Dermis microvascular lymphatic vessel endothelial cell (primary cell): Measurements from ENCODE around the gene PKP1. TPM values are rescaled to one million over a fixed set of nuclear protein-coding genes. Genes with fewer than 3 reads are reported as not detected.

Experiments used
- DNase-seq, 2 donors: peaks; one replicate each; pipeline versions ENCODE4 v3.0.0 to v3.0.0-alpha.2; 2010; ENCODE audit warnings: low read depth in 2 of 2
- total RNA-seq: library from RNA; depleted of rRNA; stranded (reverse); fragments of >200 nt; gene quantifications from 2 replicates; pipeline ENCODE4 v1.2.1, GENCODE V29; 2014

The PKP1 gene
- total RNA-seq, 1 donor from 2014 or later: under 0.01 TPM

DNA sequence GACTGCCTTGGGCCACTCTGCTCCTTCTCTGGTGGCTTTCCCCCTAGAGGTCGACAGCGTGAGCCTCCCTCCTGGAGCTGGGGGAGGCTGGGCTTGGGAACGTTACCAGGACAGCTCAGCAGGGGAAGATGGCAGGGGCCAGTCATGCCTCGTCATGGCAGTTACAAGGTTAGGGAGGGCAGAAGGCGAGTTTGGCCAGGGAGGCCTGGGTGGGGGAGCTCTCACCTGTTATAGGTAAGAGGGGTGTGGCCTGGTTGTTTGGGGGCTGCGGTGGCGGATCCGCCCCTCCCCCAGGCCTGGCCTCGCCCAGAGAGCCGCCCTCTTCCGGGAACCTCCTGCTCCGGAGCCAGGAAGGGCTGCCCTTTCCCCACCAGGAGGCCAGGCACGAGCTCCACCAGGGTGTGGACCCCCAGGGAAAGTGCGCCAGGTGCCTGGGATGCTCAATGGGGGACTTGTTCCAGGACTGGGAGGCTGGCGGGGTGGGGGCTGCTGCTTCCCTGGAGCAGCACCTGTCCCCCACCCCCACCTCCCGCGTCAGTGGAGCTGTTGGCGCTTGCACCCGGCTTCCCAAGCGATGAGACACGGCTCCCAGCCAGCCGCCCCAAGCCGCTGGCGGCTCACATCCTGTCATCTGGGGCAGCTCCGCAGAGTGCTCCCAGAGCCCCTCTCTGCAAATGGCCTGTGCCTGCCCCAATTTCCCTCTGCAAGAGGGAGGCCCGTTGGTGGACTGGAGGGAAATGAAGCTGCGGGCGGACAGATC lies 23.6 kb upstream of the PKP1 start:
- no peak for DNase-seq

DNA sequence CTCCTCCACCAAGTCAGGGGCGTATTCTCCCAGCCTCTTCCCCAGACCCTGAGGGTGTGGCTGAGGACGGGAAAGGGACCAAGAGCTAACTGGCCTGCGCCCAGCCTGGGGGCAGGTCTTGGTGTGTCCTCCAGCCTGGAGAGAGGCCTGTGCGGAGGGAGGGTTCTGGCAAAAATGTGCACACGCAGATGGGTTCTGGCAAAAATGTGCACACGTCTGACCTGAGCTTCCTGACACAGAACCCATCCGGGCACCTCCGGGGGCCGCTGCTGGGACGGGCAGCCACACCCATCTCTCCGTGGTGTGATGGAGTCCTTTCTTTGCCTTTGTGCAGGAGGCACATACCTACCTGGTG lies 23.1 kb upstream of the PKP1 start:
- no peak for DNase-seq

DNA sequence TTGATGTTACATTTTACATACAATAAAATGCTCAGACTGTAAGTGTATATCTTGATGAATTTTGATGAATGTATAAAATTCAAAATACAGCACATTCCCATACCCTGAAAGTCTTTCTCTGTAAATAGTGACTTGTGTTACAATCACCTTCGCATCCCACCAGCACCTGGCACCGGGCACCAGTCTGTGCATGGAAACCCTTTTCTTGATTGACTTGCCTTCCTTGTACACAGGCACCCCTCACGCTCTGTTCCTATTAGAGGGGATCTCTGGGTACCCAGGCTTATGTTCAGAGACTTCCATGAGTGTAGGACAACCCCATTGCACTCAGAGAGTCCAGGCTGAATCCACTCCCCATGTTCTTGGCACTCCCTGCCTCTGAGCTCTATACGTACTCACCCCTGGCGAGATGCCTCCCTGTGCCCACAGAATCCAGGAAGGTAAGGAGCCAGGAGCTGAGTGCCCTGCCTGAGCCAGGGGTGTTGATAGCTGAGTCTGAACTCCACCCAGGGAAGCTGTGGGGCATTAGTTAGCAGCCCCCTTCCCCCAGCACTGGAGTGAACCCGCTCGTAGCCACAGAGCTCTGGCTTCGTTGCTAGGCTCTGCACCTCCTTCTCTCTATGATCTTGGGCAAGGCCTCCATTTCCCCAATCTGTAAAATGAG lies 22.5 kb upstream of the PKP1 start:
- no peak for DNase-seq

DNA sequence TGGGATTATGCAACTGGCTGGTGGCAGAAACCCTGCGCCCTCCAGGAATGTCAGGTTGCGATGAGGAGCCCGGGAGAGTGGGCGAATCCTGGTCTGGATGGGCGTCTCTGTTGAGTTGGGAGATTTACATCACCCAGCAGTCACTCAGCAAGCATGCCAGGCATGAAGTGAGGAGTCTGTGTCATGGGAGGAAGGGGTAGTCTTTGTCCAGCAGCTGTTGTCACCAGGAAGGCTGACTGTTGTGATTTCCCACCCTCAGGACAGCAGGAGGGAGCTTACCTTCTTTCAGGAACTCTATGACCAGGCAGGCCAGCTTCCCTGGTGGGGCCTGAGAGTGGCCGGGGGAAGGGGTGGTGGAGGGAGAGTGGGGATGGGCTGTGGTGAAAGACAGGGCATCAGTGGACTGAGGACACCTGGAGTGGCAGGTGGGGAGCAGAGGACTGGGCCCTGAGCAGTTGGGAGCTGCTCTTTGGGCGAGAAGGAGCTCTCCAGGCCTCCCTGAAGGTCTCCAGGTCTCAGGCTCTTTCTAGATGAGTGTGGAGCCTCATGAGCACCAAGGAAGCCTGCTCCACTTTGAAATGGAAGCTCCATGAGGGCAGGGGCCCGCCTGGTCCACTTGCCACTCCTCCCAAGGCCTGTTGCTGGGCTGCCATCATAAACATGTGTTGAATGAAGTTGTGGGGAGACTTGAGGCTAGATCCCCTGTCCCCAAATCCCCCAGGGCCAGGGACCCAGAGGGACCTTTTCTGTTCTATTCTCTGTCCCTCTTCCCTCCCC lies 21.3 kb upstream of the PKP1 start:
- DNase-seq: no peak

DNA sequence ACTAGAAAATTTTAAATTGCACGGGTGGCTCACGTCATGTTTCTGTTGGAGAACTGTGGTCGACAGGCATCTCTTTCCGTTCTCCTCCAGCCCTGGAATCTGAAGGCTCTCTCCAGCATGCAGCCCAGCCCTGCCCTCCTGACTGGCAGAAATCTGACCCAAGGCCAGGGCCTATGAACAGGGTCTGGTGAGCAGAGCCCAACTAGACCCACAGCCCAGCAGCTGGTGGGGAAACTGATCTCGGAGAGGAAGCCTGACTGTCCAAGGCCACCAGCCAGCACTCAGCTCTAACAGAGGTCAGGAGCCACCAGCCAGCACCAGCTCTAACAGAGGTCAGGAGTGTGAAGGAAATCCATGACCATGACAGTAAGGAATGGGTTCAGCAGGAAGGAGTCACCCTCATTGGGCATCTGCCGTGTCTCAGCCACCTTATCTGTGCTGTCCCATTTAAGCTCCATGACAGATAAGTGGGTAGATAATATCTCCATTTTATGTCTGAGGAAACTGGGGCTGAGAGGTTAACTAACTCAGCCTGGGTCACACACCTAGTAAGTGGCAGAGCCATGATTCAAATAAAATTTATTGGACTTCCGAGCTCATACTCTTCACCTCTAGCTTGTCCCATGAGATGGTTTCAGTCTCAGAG lies 20.2 kb upstream of the PKP1 start:
- no peak for DNase-seq

DNA sequence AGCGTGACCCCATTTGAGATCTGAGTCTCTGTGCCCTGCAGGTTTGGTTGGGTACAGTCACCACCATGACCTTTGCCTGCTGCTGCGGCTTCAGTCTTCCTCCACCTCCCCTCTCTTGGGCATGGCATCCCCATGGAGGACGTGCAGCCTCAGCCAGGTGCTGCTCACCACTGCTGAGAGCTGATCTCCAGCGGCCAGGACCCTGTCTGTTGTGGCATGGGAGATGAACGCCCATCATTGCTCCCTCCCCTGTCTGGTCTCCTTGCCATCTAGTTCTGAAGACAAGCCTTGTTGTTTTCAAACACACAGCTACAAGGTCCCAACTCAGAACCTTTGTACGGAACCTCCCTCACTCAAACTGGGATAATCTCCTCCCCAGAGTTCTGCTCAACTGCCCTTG lies 19.2 kb upstream of the PKP1 start:
- DNase-seq: no peak

DNA sequence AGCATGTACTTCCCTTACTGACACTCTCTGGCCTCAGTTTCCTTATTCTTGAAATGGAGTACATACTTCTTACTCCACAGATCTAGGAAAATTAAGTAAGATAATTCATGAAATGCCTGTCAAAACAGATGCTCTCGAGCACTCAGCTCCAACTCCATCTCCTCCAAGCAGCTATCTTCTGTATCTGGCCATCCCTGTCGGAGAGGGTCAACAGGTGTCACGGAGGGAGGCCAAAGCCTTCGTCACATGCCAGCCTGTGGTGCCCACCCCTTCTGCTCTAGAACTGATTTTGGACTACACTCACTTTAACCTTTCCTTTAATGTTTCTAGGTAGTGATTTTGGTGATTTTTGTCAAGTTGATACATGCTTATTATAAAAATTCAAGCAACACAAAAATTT lies 18.8 kb upstream of the PKP1 start:
- no peak for DNase-seq

DNA sequence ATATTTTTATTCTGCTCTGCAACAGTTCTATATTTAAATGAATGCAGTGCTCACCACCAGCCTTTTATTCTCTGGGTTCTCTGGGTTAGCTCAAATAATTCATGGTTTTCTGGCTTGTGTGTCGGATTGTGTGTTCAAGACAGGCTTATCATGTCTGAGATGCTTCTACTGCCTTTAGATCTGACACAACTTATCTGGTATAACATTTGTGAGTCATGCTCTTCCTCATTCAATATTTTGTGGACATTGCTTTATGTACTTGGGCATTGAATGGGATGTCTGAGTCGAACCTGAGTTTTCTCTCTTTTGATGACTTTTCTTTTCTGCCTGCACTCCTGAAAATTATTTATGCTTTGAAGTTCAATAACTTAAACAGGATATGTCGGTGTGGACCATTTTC lies 17.6 kb upstream of the PKP1 start:
- DNase-seq: no peak

DNA sequence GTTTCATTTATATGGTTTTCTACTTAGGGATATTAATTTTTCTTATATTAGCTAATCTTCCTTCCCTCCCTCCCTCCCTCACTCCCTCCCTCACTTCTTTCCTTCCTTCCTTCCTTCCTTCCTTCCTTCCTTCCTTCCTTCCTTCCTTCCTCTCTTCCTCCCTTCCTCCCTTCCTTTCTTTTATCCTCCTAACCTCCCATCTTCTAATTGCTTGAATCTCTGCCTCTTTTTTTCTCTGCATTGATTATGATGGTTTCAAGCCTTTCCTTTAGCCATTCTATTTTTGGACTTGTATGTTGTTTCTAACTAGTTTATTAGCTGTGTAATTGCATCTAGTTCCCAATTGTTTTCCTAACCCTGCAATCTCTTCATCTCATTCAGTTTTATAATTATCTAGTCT lies 17.0 kb upstream of the PKP1 start:
- no peak for DNase-seq

DNA sequence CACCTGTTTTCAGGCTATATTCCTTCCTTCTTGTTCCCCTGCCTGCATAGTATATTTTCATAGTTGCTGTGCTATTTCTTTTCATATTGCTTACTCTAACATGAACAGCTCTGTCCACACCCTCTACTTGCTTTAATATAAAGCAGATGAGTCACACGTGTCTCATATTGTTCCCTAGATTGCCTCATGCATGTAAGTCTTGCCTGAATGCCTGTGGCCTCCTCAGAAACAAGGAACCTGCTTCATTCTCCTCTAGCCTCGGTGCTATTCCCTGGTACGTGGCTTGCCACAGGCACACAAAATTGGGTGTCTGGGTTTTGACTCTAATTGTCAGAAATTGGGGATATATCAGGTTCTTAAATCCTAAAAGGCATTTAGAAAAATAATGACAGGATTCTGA lies 16.5 kb upstream of the PKP1 start:
- DNase-seq: peak in 1 of 2 donors; percentile 60

DNA sequence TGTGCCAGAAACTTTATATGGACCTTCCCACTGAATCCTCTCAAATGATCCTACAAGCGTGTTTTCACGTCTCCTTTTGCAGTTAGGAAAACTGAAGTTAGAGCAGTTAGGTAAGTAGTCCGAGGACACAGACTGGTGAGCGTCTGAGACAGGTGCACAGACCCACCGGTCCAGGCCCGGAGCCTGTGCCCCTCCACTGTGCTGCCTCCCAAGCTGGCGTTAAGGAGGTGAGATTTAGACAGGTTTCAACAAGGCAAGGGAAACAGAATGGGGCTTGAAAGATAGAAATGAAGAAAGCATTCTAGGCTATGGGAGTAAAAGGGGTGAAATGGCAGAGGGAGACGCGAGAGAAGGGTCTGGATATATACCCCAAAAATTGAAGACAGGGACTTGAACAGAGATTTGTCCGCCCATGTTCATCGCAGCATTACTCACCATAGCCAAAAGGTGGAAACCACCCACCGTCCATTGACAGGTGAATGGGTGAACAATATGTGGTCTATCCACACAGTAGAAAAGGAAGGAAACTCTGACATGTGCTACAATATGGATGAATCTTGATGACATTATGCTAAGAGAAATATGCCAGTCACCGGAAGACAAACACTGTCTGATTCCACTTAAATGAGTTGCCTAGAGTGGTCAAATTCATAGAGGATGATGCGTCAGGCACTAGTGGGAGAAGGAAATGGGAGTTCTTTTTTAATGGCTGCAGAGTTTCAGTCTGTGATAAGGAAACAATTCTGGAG lies 15.7 kb upstream of the PKP1 start:
- peak; percentile 87 for DNase-seq

DNA sequence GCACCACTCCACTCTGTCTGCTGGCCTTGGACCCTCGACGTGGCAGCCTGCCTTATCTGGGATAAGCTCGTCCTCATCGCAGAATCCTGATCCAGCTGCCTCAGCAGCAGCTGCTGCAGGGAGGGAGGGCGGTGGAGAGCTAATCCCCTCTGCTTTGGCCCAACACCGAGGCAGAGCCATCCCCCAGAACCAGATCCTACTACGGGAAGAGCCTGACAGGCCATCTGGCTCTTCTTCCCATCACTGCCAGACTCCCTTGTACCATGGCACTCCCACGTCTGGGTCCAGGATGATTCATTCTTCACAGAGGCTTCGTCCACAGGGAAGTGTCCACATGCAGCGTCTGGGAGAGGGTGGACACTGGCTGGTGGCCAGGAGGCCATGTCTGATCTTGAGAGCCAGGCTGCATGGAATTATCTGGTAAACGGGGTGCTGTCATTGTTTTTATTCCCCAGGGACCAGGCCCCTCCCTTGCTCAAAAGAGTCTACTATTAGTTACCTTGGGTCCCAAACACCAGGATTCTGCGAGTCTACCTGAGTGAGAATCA lies 14.6 kb upstream of the PKP1 start:
- peak in 1 of 2 donors; percentile 47 for DNase-seq

DNA sequence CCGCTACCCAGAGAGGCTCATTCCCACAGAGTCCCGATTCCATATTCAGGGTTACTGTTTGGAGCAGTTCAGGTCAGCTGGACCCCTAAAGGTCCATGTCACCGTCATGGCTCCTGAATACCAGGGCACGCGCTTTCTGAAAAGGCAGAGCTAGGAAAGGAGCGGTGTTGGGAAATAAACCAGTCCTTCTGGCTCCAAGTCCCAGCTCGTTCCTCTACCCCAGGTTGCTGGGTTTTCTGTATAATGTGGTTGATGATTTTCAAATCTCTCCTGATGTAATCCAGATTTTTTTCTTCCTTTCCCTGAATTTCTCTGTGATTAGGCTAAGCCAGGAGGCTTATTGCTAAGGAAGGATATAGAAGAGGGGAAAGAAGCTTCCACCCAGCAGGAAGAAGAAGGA lies 14.0 kb upstream of the PKP1 start:
- DNase-seq: no peak

DNA sequence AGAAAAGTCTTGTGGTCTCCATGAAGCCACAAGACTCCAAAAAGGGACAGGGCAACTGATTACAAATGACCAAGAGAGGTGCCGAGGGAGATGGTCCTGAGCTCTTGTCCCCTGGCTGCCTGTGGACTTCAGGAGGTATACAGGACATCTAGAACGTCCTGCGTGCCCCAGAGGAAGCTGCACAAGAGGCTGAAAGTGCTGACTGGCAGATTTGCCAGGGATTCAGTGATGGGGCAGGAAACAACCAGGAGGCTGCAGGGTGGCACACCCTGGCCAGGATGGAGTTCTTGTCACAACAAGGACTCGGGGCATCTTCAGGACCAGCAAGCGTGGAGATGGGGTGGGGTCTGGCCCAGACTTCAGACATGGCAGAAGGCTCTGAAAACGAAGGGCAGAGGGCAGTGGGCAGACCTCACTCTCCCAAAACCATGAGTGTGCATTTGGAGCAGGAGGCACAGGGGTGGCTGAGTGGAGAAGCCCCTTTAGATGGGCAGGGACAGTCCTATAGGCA lies 13.4 kb upstream of the PKP1 start:
- DNase-seq: no peak

DNA sequence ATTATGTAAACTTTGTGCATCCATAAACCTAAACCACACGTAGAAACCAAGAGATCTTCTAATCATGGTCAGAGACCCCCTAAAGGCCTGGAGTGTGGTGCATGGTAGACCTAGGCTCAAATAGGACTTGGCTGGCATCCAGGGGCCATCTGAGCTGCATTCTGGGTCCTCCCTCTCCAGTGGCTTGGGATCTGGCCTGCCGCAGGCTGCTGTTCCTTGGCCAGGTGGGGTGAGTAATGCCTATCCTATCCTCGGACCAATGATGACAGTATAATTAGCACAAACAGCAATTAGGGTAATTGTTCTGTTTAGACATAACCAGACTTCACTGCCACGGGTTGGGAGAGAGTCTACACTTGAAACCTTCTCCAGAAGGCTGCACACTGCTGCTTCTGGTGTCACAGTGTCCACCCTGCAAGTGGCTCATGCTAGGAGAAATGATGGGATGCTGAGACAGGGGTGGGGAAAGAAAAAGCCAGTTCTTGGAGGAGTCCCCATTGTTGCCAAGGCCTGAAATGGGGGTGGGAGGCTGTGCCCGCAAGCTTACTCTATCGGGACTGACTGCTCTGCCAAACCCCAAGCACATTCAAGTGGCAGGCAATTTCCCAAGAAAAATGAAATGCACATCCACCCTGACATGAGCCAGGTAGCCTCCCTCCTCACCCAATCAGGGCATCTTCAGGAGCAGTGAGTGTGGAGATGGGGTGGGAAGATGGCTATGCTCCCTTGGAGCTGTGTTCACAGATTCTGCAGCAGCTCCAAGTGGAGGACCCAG lies 12.5 kb upstream of the PKP1 start:
- DNase-seq: no peak

DNA sequence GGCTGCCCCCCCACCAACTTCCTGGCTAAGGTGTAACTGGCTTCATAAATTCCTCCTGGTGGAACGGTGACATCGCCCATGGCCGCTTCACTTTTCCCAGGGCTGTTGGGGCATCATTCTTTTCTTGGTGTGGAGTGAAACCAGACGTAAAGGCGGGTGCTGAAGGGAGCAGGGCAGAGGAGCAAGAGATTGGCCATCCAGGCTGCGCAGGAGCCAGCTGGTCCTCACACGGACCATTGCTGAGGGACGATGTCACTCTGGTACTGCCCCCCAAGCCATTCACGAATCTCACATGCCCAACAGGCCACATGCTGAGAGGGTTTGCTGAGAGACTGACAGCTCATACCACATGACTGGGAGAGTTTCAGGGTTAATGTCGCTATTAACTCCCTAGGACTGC lies 10.5 kb upstream of the PKP1 start:
- DNase-seq: no peak

DNA sequence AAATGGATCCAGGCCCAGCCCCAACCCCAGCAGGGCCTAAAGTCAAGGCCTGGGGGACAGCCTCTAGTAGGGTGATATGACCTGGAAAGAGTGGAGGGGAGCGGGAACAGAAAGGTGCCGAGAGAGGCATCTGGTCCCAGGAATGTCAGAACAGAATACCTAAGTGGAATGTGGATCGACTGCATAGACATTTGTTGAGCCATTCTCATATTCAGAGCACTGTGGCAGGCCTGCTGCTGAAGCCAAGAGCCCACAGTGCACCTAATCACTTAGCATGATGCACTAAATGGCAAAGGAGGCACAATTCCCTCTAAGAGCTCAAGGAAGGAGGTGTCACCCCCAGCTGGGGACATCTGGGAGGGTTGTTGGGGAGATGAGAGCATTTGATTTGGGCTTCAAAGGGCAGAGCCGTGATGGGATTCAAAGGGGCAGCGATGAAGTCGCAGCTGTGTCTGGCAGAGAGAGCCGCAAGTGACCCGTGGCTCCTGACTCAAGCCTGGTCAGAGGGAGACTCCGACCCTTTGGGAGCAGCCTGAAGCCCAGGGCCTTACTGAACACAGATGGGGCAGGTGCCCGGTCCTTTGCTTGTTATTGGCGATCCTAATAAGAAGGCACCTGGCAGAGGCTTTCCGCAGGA lies 8.6 kb upstream of the PKP1 start:
- no peak for DNase-seq

DNA sequence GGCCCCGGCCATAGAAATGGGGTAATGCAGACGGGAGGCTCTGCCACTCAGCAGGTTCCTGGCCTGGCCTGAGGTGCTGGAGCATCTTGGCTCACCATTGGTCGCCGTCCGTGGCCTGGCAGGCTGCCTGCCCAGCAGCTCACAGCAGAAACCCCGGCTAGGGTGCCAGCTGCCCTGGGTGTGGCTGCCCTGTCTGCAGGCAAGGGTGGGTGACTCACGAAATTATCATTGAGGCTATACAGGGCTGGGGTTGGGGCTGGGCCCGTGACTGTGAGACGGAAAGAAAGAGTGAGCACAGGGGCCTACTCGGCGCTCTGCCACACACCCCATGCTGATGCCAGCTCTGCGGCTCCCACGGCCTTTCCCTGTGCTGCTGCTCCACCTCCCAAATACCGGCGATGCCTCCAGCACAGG lies 8.0 kb upstream of the PKP1 start:
- DNase-seq: peak in 1 of 2 donors; percentile 50

DNA sequence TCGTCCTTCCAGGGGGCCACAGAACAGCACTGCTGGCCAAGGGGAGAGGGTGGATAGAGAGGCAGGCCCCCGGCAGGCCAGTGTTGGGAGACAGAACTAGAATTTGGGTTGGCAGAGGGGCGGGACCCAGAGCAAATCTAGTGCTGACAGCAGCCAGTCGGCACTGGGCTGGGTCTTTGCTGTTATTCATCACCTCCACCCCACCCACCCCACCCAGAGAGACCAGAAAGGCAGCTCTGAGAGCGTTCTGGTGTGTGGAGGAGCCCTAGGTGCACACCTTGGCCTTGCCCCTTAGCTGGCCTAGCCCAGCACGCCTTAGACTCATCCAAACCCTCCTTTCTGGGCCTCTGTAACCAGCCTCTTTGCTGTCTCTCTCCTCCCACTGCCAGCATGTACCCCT lies 6.4 kb upstream of the PKP1 start:
- DNase-seq: no peak

DNA sequence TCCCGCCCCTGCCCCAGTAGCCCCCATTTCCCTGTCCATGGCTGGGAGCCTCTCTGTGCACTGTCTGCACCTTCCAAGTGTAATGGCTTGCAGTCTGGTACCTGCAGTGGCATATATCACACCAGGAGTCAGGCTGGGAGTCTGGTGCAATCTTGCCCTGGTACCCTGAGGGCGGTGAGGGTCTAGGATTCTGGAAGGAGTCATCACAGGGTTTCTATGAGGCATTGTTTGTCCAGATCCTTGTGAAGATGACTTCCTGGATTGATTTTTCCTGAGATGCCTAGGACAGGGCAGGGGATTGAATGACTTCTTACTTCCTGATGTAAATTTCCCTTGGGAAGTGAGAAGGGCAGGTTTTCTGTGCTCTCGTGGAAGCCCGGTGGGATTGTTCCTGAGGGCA lies 5.9 kb upstream of the PKP1 start:
- DNase-seq: no peak
